ENCODE results near the gene CHCHD10.

DNA sequence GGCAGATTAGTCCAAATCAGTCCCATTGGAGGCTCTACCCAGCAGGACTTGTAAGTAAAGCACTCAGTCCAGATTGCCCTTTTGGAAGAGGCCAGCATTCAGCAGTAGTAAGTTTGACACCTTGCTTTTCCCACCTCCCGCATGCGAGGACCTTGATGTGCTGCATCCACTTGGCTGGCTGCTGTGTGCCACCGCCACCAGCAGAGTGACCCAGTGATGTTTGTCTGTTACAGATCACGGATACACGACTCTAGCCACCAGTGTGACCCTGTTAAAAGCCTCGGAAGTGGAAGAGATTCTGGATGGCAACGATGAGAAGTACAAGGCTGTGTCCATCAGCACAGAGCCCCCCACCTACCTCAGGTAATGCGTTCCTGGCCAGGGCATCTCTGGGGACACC lies 25.6 kb upstream of the CHCHD10 start:
- TF ChIP-seq, protein P1, sequence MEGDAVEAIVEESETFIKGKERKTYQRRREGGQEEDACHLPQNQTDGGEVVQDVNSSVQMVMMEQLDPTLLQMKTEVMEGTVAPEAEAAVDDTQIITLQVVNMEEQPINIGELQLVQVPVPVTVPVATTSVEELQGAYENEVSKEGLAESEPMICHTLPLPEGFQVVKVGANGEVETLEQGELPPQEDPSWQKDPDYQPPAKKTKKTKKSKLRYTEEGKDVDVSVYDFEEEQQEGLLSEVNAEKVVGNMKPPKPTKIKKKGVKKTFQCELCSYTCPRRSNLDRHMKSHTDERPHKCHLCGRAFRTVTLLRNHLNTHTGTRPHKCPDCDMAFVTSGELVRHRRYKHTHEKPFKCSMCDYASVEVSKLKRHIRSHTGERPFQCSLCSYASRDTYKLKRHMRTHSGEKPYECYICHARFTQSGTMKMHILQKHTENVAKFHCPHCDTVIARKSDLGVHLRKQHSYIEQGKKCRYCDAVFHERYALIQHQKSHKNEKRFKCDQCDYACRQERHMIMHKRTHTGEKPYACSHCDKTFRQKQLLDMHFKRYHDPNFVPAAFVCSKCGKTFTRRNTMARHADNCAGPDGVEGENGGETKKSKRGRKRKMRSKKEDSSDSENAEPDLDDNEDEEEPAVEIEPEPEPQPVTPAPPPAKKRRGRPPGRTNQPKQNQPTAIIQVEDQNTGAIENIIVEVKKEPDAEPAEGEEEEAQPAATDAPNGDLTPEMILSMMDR (IDR thresholded peaks at IDR 0.05), result no peak
- no peak for TF ChIP-seq POLR2A (IDR thresholded peaks at IDR 0.05)
- TF ChIP-seq EP300 (IDR thresholded peaks at IDR 0.05), result no peak
- no peak for TF ChIP-seq POLR2AphosphoS5 (IDR thresholded peaks at IDR 0.05)

Measured in upper lobe of left lung (tissue), 4 donors.